Head of caudate nucleus (tissue), 42 donors: ENCODE data around the gene CACNA1B.
A peak's percentile ranks its signal among the peaks of the same experiment; 100 is the strongest.

ENCODE experiments used
- DNase-seq, 42 donors: peaks; one replicate each; pipeline versions ENCODE4 v3.0.0 to v3.0.0-alpha.2; 2020 to 2021; ENCODE audit warnings: mixed read lengths in 7 of 42
- intact Hi-C: fragments of 100-400 bp; cut with DNase I; formaldehyde crosslinking; loops from one replicate; pipeline ENCODE4 v1.15.0; 2022

The CACNA1B gene

DNA sequence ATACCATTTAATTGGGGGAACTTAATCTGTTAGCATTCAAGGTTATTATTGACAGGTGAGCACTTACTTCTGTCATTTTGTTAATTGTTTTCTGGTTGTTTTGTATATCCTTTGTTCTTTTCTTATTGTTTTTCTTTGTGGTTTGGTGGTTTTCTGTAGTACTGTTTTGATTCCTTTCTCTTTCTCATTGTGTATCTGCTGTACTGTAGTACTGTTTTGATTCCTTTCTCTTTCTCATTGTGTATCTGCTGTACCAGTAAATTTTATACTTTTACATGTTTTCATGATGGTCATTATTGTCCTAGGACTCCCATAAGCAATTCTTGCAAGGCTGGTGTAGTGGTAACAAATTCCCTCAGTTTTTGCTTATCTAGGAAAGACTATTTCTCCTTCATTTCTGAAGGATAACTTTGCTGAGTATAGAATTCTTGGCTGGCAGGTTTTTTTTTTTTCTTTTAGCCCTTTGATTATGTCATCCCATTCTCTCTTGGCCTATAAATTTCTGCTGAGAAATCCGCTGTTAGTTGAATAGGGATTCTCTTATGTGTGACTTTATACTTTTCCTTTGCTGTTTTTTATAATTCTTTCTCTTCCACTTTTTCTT is 24.1 kb upstream of the CACNA1B start:
- DNase-seq, result no peak
- intact Hi-C loops, result no loop called here

DNA sequence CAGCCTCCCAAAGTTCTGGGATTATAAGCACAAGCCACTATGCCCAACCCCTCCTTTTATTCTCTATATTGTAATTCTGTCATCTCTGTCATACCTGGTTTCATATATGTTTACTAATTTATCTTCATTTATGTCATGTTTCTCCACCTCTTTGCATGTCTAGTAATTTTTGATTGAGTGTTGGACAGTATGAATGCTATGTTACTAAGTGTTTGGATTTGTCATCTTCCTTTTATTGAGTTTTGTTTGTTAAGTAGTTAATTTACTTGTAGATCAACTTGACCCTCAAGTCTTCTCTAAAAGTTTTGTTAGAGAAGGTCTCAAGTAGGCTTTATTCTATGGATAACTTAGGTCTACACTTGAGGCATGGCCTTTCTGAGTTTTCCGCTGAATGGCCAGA is 17.2 kb upstream of the CACNA1B start:
- intact Hi-C loops, result no loop called here
- no peak for DNase-seq

GRCh38 chr9:137865581-137866145 is 11.9 kb upstream of the CACNA1B start:
- no peak for DNase-seq
- intact Hi-C loops, result no loop called here

DNA sequence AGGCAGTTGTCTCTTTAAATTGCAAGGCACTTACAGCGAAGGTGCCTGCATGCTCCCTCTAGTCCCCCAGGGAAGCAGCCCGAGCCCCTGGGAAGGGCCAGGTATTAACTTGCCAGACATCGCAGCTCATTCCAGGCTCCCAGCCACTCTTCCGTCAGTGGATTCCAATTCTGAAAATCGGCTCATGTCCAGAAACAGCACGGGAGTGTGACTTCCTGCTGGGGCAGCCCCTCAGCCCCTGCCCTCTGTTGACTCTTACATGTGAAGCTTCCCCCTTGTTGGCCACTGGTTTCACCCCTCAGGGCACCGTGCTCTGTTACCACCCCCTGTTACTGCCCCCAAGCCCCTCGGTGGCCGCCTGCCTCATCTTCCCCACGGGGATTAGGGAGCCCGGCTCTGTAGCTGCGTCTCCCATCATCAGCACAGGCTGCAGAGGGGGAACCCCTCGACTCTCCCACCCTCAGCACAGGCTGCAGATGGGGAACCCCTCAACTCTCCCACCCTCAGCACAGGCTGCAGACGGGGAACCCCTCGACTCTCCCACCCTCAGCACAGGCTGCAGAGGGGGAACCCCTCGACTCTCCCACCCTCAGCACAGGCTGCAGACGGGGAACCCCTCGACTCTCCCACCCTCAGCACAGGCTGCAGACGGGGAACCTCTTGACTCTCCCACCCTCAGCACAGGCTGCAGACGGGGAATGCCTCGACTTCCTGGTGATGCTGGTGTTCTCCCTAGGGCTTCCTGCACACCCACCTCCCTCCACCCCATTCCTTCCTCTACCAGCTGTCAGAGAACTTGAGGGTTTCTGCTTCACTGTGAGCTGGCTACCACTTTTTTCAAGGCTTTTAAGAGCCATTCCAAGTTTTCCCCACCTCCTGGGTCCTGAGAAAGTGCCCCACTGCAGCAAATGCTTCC is 11.1 kb upstream of the CACNA1B start:
- DNase-seq, result no peak
- intact Hi-C loops, result no loop called here

DNA sequence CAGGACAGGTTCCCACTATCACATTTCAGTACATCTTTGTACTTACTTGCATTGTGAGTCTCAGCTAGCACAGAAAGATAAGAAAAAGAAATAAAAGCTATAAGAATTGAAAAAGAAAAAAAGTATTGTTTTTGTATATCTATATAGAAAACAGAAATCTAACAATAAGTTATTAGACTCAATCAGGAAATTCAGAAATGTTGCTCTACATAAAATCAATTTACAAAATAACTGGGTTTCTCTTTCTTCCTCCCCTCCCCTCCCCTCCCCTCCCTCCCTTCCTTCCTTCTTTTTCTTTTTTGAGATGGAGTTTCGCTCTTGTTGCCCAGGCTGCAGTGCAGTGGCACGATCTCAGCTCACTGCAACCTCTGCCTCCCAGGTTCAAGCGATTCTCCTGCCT is 7.2 kb upstream of the CACNA1B start:
- intact Hi-C loops, result no loop called here
- DNase-seq, result no peak

GRCh38 chr9:137872296-137872695 is 5.3 kb upstream of the CACNA1B start:
- no peak for DNase-seq
- intact Hi-C loops, result no loop called here

GRCh38 chr9:137873408-137873807 is 4.2 kb upstream of the CACNA1B start:
- intact Hi-C loops, result no loop called here
- DNase-seq, result no peak

DNA sequence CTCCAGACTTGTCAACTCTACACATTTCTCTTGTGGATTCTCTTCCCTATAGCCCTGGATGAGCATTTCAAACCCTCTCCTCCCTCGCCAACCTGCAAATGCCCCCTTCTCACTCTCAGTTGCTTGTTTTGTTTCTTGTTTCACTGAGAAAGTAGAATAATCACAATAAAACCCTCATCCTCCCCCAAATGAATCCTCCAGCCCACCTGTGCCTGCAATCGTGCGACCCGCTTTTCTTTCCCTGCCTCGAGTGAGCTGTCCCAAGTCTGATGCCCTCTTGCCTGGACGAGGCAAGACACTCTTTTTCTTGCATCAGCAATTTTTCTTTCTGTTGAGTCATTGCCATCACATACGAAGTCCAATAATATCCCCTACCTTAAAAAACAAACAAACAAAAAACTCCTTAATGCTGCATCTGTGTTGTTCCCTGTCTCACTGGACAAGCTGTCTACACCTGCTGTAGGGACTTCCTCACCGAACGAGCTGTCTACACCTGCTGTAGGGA is 3.7 kb upstream of the CACNA1B start:
- no peak for DNase-seq

DNA sequence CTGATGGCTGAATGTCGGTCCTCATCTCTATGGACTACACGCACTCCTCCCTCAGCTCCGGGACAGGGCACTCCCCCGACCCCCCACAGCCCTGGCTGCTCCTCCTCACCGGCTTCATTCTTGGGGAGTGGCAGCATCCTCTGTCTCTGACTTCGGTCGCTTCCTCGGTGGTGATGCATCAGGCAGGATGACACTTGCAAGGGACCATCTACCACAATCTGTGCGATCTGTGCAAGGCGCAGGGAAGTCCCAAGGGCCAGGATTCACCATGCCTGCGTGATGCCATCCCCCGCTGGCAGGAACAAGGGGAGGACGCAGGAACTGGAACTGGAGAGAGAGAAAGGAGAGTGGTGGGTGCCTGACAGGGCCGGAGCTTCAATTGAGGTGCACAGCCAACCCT is 2.2 kb upstream of the CACNA1B start:
- no peak for DNase-seq
- intact Hi-C loops, result no loop called here

More for the DNA sequence above, 3.7 kb upstream of the CACNA1B start:
- intact Hi-C loops, result no loop called here

- DNase-seq, result no peak
- intact Hi-C loops, result no loop called here
Measured at GRCh38 chr9:137875846-137876245, 1.7 kb upstream of the CACNA1B start.

DNA sequence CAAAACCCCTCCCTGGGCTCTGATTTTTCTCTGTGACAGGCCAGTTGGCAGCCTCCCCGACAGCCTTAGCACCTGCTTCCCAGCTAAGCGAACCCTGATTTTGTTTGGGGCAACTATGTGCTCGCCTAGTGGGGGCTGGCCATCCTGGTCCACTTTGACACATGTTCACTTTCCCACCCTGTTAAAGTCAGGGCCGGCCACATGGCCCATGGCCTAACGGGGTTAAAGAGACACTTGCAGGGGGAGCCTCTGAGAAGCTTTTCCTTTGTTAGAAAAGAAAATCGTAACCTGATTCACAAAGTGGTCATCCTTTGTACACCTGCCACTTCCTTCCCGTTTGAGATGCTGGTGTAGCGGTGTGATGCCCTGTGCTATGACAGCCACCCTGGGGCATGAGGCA is 1.3 kb upstream of the CACNA1B start:
- DNase-seq, result no peak
- intact Hi-C loops, result no loop called here

DNA sequence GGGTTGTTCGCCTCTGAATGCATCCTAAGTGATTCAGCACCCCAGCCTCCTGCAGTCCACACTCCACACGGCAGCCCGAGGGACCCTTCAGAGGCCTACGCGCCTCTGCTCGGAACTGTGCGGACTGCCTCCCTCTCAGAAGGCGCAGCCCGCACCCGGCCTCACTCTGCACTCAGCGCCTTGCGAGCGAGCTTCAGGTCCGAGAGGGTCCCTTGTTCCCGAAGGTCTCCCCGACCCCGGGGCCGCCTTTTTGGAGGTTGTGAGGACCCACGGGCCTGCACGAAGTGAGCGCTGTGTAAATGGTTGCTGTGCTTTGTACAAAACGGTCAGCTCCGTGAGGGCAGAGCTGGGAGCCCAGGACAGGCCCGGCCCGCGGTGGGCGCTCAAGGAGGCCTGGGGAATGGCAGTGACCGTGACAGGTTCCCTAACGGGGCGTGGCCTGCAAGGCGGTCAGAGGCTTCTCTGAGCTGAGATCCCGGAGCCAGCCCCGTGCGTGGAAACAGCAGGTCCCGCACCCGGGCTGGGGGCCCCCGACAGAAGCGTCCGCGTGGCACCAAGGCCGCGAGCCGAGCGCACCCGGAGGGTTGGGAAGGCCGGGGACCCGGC is 698 bp upstream of the CACNA1B start:
- DNase-seq, result no peak
- intact Hi-C loops, result no loop called here

DNA sequence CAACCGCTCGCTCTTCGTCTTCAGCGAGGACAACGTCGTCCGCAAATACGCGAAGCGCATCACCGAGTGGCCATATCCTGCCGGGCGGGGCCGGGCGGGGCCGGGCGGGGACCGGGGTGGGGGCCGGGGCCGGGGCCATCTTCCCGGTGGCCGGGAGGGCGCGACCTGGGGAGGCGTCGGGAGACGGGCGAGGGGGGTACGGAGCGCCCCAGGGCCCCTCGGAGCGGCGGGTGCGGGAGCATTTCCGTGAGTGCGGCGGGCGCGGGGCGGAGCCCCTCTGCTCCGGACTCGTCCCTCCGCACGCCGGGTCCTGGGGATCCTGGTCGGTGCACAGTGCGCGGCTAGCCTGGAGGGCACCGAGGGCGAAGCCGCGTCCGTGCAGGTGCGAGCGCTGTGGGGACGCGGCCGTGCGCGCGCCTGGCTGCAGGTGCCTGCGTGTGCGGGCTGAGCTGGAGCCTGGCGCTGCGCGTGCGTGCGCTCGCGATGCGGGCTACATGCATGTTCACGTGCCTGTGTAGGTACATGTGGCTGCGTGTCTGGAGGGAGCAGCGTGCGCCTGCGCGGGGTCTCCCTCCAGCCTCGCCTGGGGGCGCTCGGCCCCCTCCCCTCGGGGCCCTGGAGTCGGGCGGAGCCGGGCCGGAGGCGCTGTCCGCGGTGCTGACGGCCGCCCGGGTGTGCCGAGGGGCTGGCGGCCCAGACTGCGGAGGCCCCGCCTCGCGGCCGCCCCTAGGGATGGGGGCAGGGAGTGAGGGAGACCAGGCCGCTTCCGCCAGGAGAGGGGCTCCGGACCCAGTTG is 762 bp downstream of the CACNA1B start:
- intact Hi-C loops, result no loop called here
- DNase-seq, result peak in 39 of 42 donors; percentile 18 to 73 (median 55)

GRCh38 chr9:137879052-137879451 is 1.5 kb downstream of the CACNA1B start:
- intact Hi-C loops, result no loop called here
- DNase-seq, result no peak

DNA sequence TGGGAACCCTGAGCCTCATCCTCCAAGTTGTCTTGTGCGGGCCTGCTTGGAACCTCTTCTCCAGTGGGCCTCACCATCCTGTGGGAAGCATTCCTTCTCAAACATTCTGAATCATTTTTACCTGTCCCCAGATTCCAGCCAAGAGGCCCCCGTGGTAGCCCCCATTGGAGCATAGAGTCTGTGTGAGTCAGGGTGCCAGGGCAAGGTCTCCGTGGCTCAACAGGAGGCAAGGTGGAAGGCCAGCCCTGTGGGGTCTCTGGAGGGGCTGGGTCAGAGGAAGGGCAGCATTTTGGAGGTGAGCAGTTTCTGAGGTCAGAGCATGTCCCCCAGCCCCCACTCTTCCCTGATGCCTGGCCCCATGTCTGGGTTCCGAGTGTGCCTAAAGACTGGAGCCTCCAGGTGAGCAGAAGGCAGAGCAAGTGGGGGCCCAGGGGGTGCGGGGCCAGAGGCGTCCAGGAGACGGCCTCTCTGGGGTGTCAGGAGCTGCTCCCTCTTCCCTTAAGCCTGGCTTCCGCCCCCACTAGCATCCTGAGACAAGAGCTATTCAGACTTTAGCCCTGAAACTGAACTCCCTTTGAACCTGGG is 2.1 kb downstream of the CACNA1B start:
- intact Hi-C loops, result no loop called here
- no peak for DNase-seq

- no peak for DNase-seq
- intact Hi-C loops, result no loop called here
Measured at GRCh38 chr9:137880160-137880975, 2.8 kb downstream of the CACNA1B start.

GRCh38 chr9:137880976-137881530 is 3.5 kb downstream of the CACNA1B start:
- intact Hi-C loops, result no loop called here
- DNase-seq, result no peak
